ENCODE measurements around the gene SF3A2.
A peak's percentile ranks its signal among the peaks of the same experiment; 100 is the strongest.

SF3A2 gene

DNA sequence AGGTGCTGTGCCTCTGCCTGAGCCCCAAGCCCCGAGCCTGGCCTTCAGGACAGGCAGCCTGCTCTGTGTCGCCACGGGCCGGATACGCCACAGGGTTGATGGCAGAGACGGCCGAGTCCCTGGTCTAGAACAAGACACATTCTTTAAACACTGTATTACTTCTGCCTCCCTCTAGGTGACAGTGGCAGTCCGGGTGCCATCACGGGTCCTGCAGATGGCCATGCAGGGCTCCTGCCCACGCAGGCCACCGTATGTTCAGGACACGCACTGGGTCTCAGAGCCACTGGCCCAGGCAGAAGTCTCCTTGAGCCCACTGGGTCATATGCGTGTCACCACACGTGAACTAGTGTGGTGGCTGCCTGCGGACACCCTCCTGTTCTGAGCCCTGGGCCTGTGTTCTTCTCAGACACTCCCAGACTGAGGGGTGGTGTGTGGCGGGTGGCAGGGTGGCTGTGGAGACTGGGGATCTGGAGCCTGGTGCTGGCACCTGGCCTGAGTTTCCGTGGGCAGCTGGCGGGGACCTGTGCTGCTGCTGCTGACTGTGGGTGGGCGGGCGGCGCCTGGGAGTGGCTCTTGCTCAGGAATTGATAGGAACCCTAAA lies 4.9 kb upstream of the SF3A2 start:
- H3K4me1 ChIP-seq: no peaks in the 10 kb centered on the region

DNA sequence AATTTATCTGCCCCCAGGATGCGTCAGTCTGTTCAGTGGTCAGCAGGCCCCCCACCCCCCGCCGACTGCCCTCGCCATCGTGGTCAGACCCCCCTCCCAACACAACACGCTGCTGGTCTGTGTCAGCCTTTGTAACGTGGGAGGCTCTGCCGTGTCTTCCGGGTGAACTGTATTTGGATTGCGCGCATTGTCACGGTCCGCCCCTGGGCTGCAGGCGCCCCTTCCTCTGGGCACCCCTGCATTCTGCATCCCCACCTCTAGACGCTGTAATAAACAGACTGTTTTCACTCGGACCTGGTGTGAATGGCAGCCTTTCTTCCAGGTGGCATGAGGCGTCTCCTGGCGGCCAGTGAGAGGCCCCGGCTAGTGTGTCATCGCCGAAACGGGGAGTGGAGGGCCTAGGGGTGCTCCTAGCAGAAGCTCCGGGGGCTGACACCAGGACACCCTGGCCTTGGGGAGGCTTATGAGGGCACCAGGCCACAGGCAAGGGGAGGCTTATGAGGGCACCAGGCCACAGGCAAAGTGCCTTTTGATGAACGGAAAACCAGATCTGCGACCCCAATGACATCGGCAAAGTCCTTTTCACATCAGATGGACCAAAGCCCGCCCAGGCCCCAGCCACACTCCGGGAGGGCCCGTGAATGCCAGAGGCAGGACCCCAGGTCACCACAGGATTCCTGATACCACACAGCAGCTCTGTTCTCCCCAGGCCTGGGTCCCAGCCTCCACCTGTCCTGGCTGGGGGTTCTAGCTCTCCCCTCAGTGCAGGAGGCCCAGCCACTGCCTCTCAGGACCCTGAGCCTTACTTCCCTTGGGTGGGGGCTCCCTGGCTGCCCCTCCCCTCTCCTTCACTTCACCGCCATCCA lies 4.1 kb upstream of the SF3A2 start:
- no peaks in the 10 kb centered on the region for H3K9me3 ChIP-seq (ENCODE audit: control insufficient read depth, low read length)
- TF ChIP-seq, protein P1, sequence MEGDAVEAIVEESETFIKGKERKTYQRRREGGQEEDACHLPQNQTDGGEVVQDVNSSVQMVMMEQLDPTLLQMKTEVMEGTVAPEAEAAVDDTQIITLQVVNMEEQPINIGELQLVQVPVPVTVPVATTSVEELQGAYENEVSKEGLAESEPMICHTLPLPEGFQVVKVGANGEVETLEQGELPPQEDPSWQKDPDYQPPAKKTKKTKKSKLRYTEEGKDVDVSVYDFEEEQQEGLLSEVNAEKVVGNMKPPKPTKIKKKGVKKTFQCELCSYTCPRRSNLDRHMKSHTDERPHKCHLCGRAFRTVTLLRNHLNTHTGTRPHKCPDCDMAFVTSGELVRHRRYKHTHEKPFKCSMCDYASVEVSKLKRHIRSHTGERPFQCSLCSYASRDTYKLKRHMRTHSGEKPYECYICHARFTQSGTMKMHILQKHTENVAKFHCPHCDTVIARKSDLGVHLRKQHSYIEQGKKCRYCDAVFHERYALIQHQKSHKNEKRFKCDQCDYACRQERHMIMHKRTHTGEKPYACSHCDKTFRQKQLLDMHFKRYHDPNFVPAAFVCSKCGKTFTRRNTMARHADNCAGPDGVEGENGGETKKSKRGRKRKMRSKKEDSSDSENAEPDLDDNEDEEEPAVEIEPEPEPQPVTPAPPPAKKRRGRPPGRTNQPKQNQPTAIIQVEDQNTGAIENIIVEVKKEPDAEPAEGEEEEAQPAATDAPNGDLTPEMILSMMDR (IDR thresholded peaks at IDR 0.05): no peak
- no peak overlapping the region for H3K4me2 ChIP-seq (ENCODE audit: low read length)
- H3K4me1 ChIP-seq: peaks cover 1% of the 10 kb centered on the region
- no peaks in the 10 kb centered on the region for H3K36me3 ChIP-seq (ENCODE audit: control insufficient read depth, insufficient read depth, low read length)
- no peak overlapping the region for H3K27ac ChIP-seq
- H3K79me2 ChIP-seq: peaks cover 15% of the 10 kb centered on the region
- no peak overlapping the region for H3K4me3 ChIP-seq (ENCODE audit: low read depth, low read length)
- no peak overlapping the region for H2AFZ ChIP-seq
- H3K9ac ChIP-seq: no peak overlapping the region
- H3K27me3 ChIP-seq (ENCODE audit: control insufficient read depth, insufficient read depth, low read length): no peaks in the 10 kb centered on the region

More for the DNA sequence above, 4.9 kb upstream of the SF3A2 start:
- Histone ChIP-seq H3K27ac (no peak overlapping the region), H2AFZ (no peak overlapping the region), H3K27me3 (ENCODE audit: control insufficient read depth, insufficient read depth, low read length) (no peaks in the 10 kb centered on the region), H3K79me2 (peaks cover 9% of the 10 kb centered on the region), H3K4me3 (ENCODE audit: low read depth, low read length) (no peak overlapping the region), H3K9me3 (ENCODE audit: control insufficient read depth, low read length) (no peaks in the 10 kb centered on the region), H3K4me2 (ENCODE audit: low read length) (no peak overlapping the region), H3K36me3 (ENCODE audit: control insufficient read depth, insufficient read depth, low read length) (no peaks in the 10 kb centered on the region), H3K9ac (no peak overlapping the region)
- TF ChIP-seq, protein P1 (IDR thresholded peaks at IDR 0.05): no peak

DNA sequence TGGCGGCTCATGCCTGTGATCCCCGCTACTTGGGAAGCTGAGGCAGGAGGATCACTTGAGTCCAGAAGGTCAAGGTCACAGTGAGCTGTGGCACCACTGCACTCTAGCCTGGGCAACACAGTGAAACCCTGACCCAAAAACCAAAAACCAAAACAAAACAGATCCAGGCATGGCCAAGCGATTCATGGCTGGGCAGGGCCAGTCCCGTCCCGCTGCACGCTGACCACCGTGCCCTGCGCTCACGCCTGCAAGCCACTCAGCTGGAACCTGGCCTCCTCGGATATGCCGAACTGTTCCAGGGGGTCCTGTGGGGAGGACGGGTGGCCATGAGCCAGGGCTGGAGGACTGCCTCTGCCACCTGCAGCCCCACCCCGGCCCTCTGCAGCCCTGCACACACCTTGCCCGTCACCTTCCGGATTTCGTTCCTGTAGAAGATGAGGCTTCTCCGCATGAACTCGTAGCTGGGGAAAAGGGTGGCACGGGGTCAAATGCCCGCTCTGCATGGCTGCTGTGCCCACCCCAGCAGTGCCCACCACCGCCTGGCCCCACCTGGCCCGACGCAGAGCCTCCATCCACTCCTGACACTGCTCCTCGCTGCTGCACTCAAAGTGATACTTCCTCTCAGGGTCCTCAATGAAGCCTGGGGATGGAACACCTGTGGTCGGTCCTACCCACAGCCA lies 2.9 kb upstream of the SF3A2 start:
- H3K36me3 ChIP-seq (ENCODE audit: control insufficient read depth, insufficient read depth, low read length): no peaks in the 10 kb centered on the region
- no peak overlapping the region for H3K27ac ChIP-seq
- H3K27me3 ChIP-seq (ENCODE audit: control insufficient read depth, insufficient read depth, low read length): no peaks in the 10 kb centered on the region
- H3K9me3 ChIP-seq (ENCODE audit: control insufficient read depth, low read length): no peaks in the 10 kb centered on the region
- no peak overlapping the region for H3K4me2 ChIP-seq (ENCODE audit: low read length)
- H3K4me3 ChIP-seq (ENCODE audit: low read depth, low read length): no peak overlapping the region
- no peak overlapping the region for H2AFZ ChIP-seq
- peaks cover 28% of the 10 kb centered on the region for H3K79me2 ChIP-seq
- TF ChIP-seq, protein P1 (IDR thresholded peaks at IDR 0.05): no peak
- no peak overlapping the region for H3K9ac ChIP-seq
- H3K4me1 ChIP-seq: peaks cover 7% of the 10 kb centered on the region

DNA sequence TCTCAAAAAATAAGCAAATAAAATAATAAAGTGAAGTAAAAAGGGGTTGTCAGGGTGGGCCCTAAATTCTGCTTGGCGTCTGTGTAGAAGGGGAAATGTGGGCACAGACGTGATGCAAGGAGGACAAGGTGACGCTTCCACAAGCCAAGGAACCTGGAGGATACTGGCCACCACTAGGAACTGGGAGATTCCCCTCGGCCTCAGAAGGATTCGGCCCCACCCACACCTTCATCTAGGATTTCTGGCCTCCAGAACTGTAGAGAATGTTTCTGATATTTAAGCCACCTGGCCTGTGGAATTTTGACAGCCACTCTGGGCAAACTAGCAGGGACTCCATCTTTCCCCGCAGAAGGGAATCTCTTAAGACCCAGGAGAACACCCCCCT lies 1.6 kb upstream of the SF3A2 start:
- peak overlapping the region; percentile 94 for H3K27ac ChIP-seq
- TF ChIP-seq, protein P1 (IDR thresholded peaks at IDR 0.05): no peak
- H3K4me2 ChIP-seq (ENCODE audit: low read length): peak overlapping the region; percentile 100
- peak overlapping the region; percentile 22 for H3K9ac ChIP-seq
- H2AFZ ChIP-seq: peak overlapping the region; percentile 76
- no peaks in the 10 kb centered on the region for H3K27me3 ChIP-seq (ENCODE audit: control insufficient read depth, insufficient read depth, low read length)
- no peaks in the 10 kb centered on the region for H3K36me3 ChIP-seq (ENCODE audit: control insufficient read depth, insufficient read depth, low read length)
- H3K9me3 ChIP-seq (ENCODE audit: control insufficient read depth, low read length): no peaks in the 10 kb centered on the region
- H3K4me3 ChIP-seq (ENCODE audit: low read depth, low read length): peak overlapping the region; percentile 94
- peaks cover 38% of the 10 kb centered on the region for H3K79me2 ChIP-seq
- peaks cover 7% of the 10 kb centered on the region for H3K4me1 ChIP-seq

All from parathyroid adenoma (tissue), 2 donors.